Adrenal gland (tissue), 12 donors: ENCODE measurements around the gene NCAM2. TPM values are rescaled to one million over a fixed set of nuclear protein-coding genes. Genes with fewer than 3 reads are reported as not detected.

Experiments used
- DNase-seq, 7 donors: peaks; one replicate each; pipeline ENCODE4 v3.0.0-alpha.2; 2019 to 2020
- H3K27ac ChIP-seq, 5 donors: fragments of 200-600 bp; sonication (generic) in 4 of 5; 1 replicate in 3 of 5; 2 replicates in 2 of 5; pipeline versions ENCODE4 v1.5.1 to v1.8.0; 2016 to 2020; ENCODE audit warnings: mild to moderate bottlenecking in 1 of 5
- H3K27me3 ChIP-seq: fragments of 200-600 bp; 2 replicates; pipeline ENCODE4 v1.8.0; 2021
- H3K36me3 ChIP-seq, 2 donors: fragments of 200-600 bp; replicated peaks in 1 of 2; 1 replicate in 1 of 2; 2 replicates in 1 of 2; pipeline versions ENCODE4 v1.5.1 to v1.8.0; 2018 to 2022
- H3K4me1 ChIP-seq, 2 donors: fragments of 200-600 bp; replicated peaks in 1 of 2; 1 replicate in 1 of 2; 2 replicates in 1 of 2; pipeline versions ENCODE4 v1.5.1 to v1.8.0; 2018 to 2021
- H3K4me3 ChIP-seq, 4 donors: fragments of 200-600 bp; sonication (generic) in 3 of 4; one replicate each; pipeline ENCODE4 v1.5.1; 2016 to 2018
- H3K9me3 ChIP-seq, 3 donors: fragments of 200-600 bp; sonication (generic) in 1 of 3; replicated peaks in 1 of 3; 1 replicate in 2 of 3; 2 replicates in 1 of 3; pipeline versions ENCODE4 v1.5.1 to v1.8.0; 2016 to 2021
- POLR2A ChIP-seq, 2 donors: fragments of 450-650 bp; IDR thresholded peaks; one replicate each; pipeline ENCODE4 v1.6.1; 2017; ENCODE audit warnings: antibody characterized with exemption in 2 of 2, mild to moderate bottlenecking in 2 of 2, moderate library complexity in 1 of 2
- WGBS, 4 donors: extraction: QIAGEN DNeasy Blood & Tissue Kit in 2 of 4; methylation state at CpG; one replicate each; pipeline versions ENCODE4 v1.1.5 to v1.1.7; 2013 to 2017; 5-methylcytosine and 5-hydroxymethylcytosine counted together
- intact Hi-C, 2 donors: fragments of 100-400 bp; cut with DNase I; formaldehyde crosslinking; loops; one replicate each; pipeline versions ENCODE4 v1.14.1 to v1.15.0; 2022 to 2023
- polyA plus RNA-seq, 3 donors: library from polyadenylated mRNA; stranded (reverse); fragments of 200-250 nt in 2 of 3; fragments of 350-450 nt in 1 of 3; fragmentation: Illumina TruSeq in 1 of 3; extraction: RNeasy Lipid Tissue Mini Kit (QIAGEN cat#74804) in 1 of 3; gene quantifications; one replicate each; pipeline ENCODE4 v1.2.3, GENCODE V29; 2013 to 2014
- total RNA-seq, 9 donors: library from RNA; depleted of rRNA in 4 of 9; stranded (reverse); fragments of >200 nt in 4 of 9; fragments of 120-200 nt in 1 of 9; fragmentation: NEBNext Ultra II Directional in 1 of 9; extraction: Animal tissue kit (Norgen Biotek cat#: 25700) in 1 of 9; gene quantifications; one replicate each; pipeline versions ENCODE4 v1.1.0 to v1.2.4, GENCODE V29; 2013 to 2023
- TF ChIP-seq, protein P1 (sequence below), 6 experiments: fragments of 450-650 bp in 4 of 6; fragments of 200-600 bp in 2 of 6; sonication (generic) in 1 of 6; IDR thresholded peaks; 1 replicate in 5 of 6; 2 replicates in 1 of 6; pipeline versions ENCODE4 v1.5.1 to v1.8.0; 2016 to 2021; ENCODE audit warnings: antibody characterized with exemption in 6 of 6, mild to moderate bottlenecking in 2 of 6, moderate library complexity in 1 of 6
- donor health status: healthy with polysubstance abuse.
- donor health status: Bipolar disorder and iron deficiency.
- donor health status: DM: yes; HTN: yes; CAD: no.
- donor health status: DM: no; HTN: no; CAD: no.
- donor health status: DM: no; HTN: no; CAD: no.
- donor health status: DM: yes; HTN: yes; CAD: no.

Gene NCAM2
- total and polyA plus RNA-seq, 12 donors, result 2.2 to 59.4 (median 18.9) TPM

DNA sequence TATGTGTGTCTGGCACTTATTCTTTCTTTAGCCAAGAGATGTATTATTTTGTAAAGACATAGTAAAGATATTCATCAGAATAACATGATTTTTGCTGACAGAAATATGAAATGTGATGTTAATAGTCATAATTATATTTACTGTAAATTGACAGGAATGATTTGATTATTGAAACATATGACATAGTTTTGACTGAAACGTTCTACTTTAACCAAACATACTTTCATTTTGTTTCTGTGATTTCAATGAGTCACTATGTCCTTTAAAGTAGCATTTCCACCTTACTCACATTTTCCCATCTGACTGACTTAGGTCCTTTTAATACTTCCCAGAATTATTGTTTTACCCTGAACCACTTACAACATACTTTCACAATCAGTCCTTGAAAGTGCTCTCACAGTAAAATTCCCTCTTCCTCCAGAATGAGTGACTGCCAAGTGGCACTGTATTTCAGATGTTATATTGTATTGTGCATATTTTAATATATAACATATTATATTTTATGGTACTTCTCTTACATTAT, 437.9 kb downstream of the NCAM2 start:
- Histone ChIP-seq H3K27ac (peak overlapping the region in 4 of 5 donors; percentile 43 to 79 (median 62)), H3K4me1 (peaks cover 0 to 4% of the 10 kb centered on the region in 2 donors), H3K9me3 (no peaks in the 10 kb centered on the region), H3K36me3 (no peaks in the 10 kb centered on the region), H3K27me3 (no peaks in the 10 kb centered on the region), H3K4me3 (peak overlapping the region in 2 of 4 donors; percentile 14 to 18)
- intact Hi-C loops, result no loop called here
- WGBS, 4 donors, result 18 to 30% (median 25%) methylated on average over 1 of the region's 1 CpG
- DNase-seq, result peak in 1 of 7 donors; percentile 31
- TF ChIP-seq, protein P1, sequence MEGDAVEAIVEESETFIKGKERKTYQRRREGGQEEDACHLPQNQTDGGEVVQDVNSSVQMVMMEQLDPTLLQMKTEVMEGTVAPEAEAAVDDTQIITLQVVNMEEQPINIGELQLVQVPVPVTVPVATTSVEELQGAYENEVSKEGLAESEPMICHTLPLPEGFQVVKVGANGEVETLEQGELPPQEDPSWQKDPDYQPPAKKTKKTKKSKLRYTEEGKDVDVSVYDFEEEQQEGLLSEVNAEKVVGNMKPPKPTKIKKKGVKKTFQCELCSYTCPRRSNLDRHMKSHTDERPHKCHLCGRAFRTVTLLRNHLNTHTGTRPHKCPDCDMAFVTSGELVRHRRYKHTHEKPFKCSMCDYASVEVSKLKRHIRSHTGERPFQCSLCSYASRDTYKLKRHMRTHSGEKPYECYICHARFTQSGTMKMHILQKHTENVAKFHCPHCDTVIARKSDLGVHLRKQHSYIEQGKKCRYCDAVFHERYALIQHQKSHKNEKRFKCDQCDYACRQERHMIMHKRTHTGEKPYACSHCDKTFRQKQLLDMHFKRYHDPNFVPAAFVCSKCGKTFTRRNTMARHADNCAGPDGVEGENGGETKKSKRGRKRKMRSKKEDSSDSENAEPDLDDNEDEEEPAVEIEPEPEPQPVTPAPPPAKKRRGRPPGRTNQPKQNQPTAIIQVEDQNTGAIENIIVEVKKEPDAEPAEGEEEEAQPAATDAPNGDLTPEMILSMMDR (IDR thresholded peaks at IDR 0.05), result no peak
- TF ChIP-seq POLR2A (IDR thresholded peaks at IDR 0.05), result no peak

GRCh38 chr21:21439761-21440160, 441.6 kb downstream of the NCAM2 start:
- 97 to 98% (median 97%) methylated on average over 3 of the region's 3 CpGs for WGBS, 4 donors
- TF ChIP-seq, protein P1 (IDR thresholded peaks at IDR 0.05), result no peak
- TF ChIP-seq POLR2A (IDR thresholded peaks at IDR 0.05), result no peak
- intact Hi-C loops, result no loop called here
- no peaks in the 10 kb centered on the region for H3K27me3 ChIP-seq
- peaks cover 0 to 4% of the 10 kb centered on the region in 2 donors for H3K4me1 ChIP-seq
- DNase-seq, result no peak
- H3K9me3 ChIP-seq, result no peaks in the 10 kb centered on the region
- H3K4me3 ChIP-seq, result no peak overlapping the region
- H3K27ac ChIP-seq, result no peak overlapping the region
- H3K36me3 ChIP-seq, result no peaks in the 10 kb centered on the region

- no peak for DNase-seq
- 92 to 95% (median 95%) methylated on average over 8 of the region's 8 CpGs for WGBS, 4 donors
- H3K9me3 ChIP-seq, result no peaks in the 10 kb centered on the region
- H3K4me3 ChIP-seq, result no peak overlapping the region
- H3K27ac ChIP-seq, result no peak overlapping the region
- H3K27me3 ChIP-seq, result no peaks in the 10 kb centered on the region
- no peak for TF ChIP-seq POLR2A (IDR thresholded peaks at IDR 0.05)
- TF ChIP-seq, protein P1 (IDR thresholded peaks at IDR 0.05), result no peak
- H3K36me3 ChIP-seq, result no peaks in the 10 kb centered on the region
- no peaks in the 10 kb centered on the region for H3K4me1 ChIP-seq
- intact Hi-C loops, result no loop called here
These were observed 458.9 kb downstream of the NCAM2 start for GRCh38 chr21:21457077-21457476.

DNA sequence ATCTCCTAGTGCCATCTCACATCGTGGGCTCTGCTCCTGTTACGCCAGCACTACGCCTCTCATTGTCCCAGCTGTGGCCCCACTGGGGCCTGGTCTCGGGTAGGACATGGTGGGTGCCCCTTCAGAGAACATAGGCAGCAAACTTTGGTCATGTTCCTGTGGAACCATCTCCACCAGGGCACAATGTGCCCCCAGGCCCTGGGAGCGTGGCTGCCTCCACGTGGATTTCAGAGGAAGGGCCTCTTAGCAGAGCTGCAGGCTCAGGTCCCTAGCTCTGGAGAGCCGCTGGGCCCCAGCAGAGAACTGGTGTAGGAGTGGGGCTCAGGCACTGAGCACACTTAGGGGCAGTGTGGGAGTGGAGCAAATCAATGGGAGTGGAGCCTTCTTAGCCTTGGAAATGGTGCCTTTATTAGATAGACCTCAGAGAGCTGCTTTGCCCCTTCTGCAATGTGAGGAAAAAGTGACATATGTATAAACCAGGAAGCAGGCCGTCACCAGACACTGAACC, 460.0 kb downstream of the NCAM2 start:
- H3K9me3 ChIP-seq, result no peaks in the 10 kb centered on the region
- H3K36me3 ChIP-seq, result no peaks in the 10 kb centered on the region
- 73 to 95% (median 92%) methylated on average over 5 to 8 of the region's 8 CpGs for WGBS, 4 donors
- H3K27ac ChIP-seq, result no peak overlapping the region
- intact Hi-C loops, result no loop called here
- TF ChIP-seq POLR2A (IDR thresholded peaks at IDR 0.05), result no peak
- TF ChIP-seq, protein P1 (IDR thresholded peaks at IDR 0.05), result no peak
- DNase-seq, result no peak
- H3K4me3 ChIP-seq, result no peak overlapping the region
- H3K4me1 ChIP-seq, result no peaks in the 10 kb centered on the region
- H3K27me3 ChIP-seq, result no peaks in the 10 kb centered on the region
